ENCODE measurements around the gene OTUD1.

OTUD1 gene

DNA sequence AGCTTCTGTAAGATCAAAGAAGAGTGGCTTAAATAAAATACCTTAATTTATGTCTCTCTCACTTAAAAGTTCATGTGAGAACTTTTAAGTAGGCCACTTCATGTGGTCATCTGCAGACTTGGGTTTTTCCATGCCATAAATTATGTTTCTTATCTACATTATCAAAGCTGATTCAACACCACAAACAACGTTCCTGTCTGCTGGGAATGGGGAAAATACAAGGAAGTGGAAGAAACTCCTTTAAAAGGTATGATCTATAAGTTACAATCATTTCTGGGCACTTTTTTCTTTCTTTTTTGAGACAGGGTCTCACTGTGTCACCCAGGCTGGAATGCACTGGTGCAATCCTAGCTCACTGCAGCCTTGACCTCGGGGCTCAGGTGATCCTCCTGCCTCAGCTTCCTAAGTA is 16.9 kb upstream of the OTUD1 start:
- no peak for DNase-seq

DNA sequence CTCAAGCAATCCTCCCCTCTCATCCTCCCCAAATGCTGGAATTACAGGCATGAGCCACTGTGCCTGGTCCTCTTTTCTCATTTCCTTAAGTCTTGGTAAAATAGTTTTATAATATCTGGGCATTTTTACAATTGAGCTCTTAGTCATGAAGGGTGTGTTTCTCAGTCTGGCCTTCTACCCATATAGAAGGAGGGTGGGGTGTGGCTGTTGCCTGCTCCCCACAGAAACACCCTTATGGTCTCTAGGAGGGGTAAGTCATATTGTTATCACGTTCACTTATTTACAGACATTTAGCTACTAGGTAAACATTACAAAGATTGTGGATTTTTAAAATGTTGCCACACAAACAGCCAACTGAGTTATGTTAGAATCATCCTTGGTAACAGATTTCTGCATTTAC is 6.7 kb upstream of the OTUD1 start:
- DNase-seq: no peak

DNA sequence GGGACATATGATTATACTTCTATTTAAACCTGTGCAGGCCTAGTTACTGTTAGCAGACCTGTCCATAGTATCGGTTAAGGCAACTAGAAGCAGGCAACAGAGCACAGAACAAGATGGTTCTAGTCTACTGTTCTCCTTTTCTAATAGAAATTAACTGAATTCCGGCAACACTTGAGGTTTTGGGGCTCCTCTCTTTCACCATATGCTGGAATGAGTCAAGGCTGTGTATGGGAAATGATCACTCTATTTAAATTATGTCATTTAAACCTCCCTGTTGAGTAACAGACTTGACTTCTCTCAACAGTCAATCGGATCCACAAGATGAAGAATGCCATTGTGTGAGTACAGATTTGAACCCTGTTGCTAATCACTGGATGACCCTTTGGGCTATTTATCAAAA is 6.2 kb upstream of the OTUD1 start:
- DNase-seq: no peak

DNA sequence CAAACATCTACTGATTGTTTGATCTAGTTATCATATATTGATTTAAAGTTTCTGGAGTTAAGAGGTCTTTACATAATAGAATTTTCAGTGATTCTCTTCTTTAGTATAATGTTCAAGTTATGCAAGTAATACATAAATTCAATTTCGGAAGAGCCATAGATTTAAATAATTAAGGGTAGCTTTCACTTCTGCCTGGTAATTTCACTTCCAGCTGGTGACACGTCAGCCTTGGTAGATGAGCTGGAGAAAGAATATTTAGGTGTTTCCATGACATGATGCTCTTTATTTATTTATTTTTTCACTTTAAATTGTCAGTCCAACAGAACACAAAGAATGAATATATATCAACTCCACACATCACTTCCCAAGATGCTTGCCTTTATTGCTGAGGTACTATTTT is 5.2 kb upstream of the OTUD1 start:
- DNase-seq: no peak

DNA sequence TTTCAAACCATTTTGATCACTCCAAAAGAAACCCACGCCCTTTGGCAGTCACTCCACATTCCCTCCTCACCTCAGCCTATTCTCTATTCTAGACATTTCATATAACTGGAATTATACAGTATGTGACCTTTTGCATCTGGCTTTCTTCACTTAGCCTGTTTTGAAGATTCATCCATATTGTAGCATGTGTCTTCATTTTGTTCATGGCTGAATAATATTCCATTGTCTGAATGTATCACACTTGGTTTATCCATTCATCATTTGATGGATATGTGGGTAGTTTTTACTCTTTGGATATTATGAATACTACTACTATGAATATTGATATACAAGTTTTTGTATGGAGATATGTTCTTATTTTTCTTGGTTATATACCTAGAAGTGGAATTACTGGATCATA is 3.5 kb upstream of the OTUD1 start:
- DNase-seq: no peak

DNA sequence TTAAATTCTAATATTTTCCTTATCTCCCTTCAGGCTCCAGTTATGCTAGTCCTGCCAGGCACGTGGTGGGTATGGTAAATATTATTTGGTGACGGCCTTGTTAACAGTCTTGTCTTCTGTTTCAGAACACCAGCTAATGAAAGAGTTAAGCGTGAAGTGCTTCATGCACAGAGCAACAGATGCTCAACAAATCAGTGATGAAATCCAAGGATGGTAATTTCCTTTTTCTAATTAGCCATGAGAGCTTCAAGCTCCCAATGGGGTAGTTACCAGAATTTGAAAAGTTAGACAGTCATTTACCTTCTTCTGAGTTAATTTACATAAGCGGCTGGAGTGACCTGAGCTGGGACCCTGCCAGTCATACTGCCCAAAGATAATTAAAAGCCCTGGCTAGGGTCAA is 1.9 kb upstream of the OTUD1 start:
- no peak for DNase-seq

DNA sequence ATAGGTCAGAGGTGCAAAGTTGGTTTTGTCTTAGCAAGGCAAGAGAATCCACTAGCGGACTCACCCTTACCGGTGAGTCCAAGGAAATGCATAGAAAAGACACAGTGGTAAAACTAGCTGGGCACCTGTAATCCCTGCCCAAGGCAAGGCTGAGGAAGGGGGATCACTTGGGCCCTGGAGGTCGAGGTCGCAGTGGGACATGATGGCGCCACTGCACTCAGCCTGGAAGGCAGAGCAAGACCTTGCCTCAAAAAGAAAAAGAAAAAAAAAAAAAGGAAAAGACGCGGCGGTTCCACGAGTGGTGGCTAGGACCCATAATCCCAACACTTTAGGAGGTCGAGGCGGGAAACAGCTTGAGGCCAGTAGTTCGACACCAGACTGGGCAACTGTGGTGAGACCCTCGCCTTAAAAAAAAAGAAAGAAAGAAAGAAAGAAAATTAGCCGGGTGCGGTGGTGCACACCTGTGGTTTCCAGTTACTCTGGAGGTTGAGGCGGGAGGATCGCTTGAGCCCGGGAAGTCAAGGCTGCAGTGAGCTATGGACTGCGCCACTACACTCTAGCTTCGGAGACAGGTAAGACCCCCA is 820 bp upstream of the OTUD1 start:
- DNase-seq: no peak

DNA sequence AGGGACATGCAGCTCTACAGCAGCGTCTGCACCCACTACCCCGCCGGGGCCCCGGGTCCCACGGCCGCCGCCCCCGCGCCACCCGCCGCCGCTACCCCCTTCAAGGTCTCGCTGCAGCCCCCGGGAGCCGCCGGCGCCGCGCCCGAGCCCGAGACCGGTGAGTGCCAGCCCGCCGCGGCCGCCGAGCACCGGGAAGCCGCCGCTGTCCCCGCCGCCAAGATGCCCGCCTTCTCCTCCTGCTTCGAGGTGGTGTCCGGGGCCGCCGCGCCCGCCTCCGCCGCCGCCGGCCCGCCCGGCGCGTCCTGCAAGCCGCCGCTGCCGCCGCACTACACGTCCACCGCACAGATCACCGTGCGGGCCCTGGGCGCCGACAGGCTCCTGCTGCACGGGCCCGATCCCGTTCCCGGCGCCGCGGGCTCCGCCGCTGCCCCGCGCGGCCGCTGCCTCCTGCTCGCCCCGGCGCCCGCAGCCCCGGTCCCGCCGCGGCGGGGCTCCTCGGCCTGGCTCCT is 631 bp downstream of the OTUD1 start:
- no peak for DNase-seq

DNA sequence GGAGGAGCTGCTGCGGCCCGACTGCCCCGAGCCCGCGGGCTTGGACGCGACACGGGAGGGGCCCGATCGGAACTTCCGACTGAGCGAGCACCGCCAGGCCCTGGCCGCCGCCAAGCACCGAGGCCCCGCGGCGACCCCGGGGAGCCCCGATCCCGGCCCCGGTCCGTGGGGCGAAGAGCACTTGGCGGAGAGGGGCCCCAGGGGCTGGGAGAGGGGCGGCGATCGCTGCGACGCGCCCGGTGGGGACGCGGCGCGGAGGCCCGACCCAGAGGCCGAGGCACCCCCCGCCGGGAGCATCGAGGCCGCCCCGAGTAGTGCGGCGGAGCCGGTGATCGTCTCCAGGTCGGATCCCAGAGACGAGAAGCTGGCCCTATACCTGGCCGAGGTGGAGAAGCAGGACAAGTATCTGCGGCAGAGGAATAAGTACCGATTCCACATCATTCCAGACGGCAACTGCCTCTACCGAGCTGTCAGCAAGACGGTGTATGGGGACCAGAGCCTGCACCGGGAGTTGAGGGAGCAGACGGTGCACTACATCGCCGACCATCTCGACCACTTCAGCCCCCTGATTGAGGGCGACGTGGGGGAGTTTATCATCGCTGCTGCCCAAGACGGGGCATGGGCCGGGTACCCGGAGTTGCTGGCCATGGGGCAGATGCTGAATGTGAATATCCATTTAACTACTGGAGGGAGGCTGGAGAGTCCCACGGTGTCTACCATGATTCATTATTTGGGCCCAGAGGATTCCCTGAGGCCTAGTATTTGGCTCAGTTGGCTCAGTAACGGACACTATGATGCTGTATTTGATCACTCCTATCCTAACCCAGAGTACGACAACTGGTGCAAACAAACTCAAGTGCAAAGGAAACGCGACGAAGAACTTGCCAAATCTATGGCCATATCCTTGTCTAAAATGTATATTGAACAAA is 1.4 kb downstream of the OTUD1 start:
- DNase-seq: no peak

DNA sequence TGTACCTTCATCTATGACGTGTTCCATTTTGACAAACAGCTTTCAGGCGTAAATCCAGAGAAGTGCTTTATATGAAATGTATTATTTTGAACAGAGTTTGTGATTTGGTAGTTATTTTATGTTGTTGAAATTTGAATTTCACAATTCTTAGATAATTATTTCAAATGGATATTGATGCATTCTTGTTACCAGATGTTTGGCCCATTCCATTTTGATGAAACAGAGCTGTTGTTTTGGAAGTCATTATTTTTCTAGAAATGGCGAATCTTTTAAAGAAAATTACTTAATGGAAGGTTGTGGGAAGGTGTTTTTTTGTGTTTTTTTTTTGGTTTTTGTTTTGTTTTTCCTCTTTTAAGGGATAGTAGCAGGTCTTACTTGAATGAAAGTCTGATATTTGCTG is 2.4 kb downstream of the OTUD1 start:
- DNase-seq: no peak

DNA sequence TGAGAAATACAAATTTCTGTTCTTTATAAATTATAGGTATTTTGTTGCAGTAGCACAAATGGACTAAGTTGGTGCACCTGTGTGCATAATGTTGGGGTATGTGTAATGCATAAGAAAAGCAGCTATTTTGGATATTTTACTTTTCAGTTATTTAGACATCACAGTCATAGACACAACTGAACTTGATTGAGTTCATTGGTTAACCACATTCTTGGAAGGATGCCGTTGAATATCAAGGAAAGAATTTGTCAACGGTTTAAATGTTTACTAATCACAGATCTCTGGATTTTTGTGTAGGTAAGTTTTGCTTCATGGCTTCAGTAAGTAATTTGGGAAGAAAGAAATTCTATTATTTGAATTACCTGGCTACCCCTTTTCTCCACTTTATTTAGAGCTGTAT is 4.1 kb downstream of the OTUD1 start:
- DNase-seq: no peak

DNA sequence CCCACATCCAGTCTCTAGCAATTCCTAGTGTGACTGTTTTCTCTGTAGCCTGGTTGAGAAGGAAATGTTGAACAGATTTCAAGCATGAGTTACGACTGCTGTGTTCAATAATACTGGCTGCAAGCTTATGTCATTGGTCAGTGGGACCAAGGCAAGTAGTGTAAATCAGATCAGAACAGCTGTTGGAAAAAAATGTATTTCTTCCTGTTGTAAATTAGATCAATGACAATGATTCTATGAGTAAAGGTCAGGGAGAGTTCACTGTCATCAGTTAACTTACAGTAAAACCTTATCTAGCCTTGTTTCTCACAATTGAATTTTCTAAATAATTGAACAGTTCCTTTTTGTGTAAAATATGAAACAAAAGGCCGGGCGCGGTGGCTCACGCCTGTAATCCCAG is 6.7 kb downstream of the OTUD1 start:
- no peak for DNase-seq

DNA sequence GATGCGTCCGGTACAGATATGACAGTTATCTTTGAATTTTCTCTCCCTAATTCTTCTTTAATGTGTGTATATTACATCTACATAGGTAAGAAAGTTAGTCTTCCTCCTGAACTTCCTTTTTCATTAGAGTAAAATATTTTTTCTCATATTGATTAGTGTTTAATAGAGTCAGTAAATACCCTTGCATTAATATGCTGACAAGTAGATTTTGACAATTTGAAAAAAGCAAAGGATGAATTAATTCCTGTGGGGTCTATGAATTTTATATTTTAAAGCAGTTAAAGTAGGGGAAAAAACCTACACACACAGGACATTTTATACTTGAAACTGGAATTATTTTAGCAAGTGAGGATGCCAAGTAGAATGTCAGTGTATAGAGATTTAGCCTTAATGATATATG is 9.4 kb downstream of the OTUD1 start:
- no peak for DNase-seq

DNA sequence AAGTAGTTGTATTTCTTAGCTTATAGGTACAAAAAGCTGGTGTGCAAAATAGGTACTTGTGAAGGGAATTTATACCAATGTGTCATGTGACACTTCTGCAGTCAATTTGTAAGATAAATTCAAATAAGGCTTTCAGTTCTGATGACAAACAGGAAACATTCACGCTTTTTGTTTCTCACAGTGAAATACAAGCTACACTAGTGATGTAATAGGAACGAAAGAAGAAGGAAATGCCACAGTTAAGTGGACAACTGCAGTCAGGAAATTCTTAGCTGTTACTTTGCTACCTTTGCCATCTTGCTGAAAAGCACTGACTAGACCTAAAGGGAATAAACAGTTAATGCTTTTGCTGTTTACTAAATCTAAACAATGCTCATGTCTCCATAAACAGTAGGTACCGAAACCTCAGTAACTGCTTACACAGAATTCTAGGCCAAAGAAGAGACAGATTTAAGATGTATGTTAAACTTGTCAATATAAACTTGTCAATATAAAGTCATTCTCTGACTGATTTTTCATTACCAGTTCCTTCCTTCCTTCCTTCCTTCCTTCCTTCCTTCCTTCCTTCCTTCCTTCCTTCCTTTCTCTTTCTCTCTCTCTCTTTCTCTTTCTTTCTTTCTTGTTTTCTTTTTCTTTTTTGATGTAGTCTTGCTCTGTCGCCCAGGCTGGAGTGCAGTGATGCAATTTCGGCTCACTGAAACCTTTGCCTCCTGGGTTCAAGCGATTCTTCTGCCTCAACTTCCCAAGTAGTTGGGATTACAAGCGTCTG is 10.1 kb downstream of the OTUD1 start:
- no peak for DNase-seq

DNA sequence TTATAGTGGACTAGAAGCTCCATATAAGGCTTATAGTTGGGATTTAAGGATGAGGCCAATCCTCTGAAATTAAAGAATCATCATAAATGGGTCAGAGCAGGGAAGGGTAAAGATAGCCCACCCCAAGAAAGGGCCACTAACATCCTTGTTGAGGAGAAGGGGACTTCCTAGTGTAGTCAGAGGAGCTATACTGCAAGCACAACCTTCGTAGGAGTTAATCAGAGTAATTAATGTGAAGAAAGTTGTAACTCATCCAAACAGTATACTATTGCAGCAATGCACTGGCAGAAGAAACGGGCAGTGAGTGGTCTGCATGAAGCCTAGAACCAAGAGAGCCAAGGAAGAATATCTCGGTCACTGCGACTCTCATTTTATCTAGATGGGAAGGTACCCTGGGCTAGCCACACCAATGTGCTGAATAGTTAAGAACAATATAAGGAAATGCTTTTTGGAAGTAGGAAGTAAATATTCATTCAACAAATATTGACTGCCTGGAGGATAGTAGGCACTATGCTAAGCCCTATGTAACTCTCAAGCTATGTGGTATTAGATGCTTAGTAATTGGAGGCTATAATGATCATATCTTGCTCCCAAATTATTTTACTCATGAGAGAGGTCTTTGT is 13.3 kb downstream of the OTUD1 start:
- no peak for DNase-seq

DNA sequence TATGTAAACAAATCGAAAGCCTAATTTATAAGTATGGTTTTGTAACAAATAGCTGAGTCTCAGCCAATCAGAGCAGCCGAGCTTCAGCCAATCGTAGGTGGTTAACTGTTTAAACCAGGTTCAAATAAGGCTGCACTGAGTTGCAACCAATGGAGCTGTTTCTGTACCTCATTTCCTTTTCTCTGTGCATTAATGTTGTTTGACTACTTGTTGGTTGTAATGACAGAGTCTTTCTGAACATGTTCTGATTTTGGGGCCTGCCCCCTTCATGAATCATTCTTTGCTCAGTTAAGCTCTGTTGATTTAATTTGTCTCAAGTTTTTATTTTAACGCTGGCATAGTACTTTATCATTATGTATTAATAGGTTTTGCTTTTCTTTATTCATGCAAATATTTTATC is 14.6 kb downstream of the OTUD1 start:
- no peak for DNase-seq

DNA sequence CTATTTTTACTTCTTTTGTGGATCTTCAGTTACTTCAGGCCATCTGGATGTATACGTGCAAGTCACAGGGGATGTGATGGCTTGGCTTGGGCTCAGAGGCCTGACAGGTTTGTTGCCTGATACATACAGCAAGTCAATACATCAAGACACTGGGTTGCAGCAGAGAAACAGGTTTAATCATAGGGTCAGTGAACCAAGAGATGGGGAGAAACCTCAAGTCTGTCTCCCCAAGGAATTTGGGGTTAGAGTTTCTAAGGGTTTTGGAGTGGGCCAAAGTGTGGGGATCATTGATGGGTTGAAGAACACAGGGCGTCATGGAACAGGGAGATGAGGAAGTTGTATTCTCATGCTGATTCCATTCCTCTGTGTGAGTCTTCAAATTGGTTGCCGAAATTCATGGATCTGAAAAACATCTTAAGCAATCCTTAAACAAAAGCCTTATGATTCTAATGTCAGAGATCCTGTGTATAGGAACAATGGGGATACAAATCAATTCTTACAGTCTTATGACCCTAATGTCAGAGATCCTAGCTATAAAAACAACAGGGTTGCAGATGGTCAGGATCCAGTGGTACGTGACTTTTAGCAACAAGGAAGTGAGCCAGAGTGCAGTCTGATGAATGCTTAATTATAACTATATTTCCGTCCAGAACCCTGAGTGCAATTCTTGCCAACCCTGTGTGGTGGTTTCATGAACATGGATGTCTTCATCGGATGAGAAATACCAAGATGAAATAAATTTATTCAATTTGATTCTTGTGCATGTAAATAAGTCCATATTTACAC is 18.9 kb downstream of the OTUD1 start:
- no peak for DNase-seq

DNA sequence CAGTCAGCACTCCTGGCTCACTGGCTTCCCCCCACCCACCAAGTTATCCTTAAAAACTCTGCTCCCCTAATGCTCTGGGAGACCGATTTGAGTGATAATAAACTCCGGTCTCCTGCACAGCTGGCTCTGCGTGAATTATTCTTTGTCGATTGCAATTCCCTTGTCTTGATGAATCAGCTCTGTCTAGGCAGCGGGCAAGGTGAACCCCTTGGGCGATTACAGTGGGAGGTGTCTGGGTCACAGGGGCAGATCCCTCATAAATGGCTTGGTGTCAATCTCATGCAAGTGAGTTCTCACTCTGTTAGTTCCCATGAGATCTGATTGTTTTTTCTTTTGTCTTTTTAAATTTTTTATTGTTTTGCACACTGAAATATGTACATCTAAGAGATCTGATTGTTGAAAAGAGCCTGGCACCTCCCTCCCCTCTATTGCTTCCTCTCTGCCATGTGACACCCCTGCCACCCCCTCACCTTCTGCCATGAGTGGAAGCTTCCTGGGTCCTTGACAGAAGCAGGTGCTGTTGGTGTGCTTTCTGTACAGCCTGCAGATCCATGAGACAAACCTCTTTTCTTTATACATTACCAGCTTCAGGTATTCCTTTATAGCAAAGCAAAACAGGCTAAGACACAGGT is 20.5 kb downstream of the OTUD1 start:
- DNase-seq: no peak

DNA sequence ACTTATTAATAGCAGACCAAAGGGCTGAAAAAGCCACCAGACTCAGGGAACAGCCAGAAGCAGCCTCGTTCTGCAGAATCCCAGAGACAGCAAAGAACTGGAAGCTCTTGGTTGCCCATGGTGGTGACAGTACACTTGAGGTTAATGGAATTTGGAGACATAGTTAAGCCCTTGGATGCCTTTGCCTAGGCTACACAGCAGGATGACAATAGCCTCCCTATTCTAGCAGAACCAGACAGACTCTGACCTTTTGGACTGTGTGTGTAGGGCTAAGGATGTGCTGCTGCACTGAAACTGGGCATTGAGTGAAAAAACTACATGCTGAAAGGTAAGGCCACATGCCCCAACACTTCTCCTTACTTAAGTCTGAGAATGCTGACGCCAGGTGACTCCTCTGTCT is 22.7 kb downstream of the OTUD1 start:
- no peak for DNase-seq

DNA sequence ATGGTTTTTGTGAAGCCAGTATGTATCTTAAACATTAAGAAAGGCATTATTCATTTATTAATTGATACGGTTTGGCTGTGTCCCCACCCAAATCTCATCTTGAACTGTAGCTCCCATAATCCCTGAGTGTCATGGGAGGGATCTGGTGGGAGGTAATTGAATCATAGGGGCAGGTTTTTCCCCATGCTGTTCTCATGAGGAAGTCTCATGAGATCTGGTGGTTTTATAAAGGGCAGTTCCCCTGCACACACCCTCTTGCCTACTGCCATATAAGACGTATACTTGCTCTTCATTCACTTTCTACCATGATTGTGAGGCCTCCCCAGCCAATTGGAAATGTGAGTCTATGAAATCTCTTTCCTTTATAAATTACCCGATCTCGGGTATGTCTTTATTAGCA is 28.1 kb downstream of the OTUD1 start:
- DNase-seq: no peak

DNA sequence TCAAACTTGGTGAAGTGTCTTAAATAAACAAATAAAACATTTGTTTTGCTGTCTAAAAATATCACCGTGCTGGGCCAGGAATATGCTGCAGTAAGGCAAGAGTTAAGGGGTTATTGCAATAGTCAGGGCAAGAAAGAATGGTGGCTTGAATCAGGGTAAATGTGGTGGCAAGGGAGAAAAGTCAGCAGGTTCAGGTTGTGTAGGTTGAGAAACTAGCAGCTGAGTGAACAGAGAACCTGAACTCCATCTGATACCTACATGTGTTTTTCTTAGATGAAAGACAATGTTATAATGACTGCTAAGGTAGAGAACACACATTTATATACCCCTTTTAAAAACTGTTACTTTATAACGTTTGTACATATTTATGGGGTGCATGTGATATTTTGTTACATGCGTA is 28.7 kb downstream of the OTUD1 start:
- no peak for DNase-seq
